ENCODE results near the gene CNTN2.

GRCh38 chr1:205020466-205020865 lies 22.5 kb upstream of the CNTN2 start:
- TF ChIP-seq CTCF (IDR thresholded peaks at IDR 0.05; ENCODE audit: control extremely low read depth in 1 of 3, insufficient read depth in 1 of 3, low read depth in 1 of 3, low read length in 3 of 3) = no peak
- no peak for TF ChIP-seq POLR2AphosphoS5 (IDR thresholded peaks at IDR 0.05; ENCODE audit: low read depth, low read length)
- no peak for TF ChIP-seq POLR2A (IDR thresholded peaks at IDR 0.05; ENCODE audit: control extremely low read depth in 1 of 2, low read depth in 2 of 2, low read length in 2 of 2)
- TF ChIP-seq RAD21 (IDR thresholded peaks at IDR 0.05 in 1 of 2, conservative IDR thresholded peaks at IDR 0.05 in 1 of 2; ENCODE audit: low read depth in 2 of 2, low read length in 2 of 2) = no peak

All from H1 (cell line).